DND-41 (cell line): Measurements from ENCODE around the gene GJD3.

Experiments
- ATAC-seq: fragments of 200-7000 bp; cut with Tn5 transposase; 3 replicates; pipeline ENCODE4 v1.9.1; 2021; ENCODE audit warnings: low read depth; ENCODE audit not compliant: insufficient read depth
- DNase-seq: peaks from one replicate; pipeline ENCODE4 v3.0.0-alpha.2; 2020
- H2AFZ ChIP-seq: 2 replicates; pipeline ENCODE4 v1.6.0; 2012; ENCODE audit warnings: low read depth, low read length
- H3K27ac ChIP-seq: 2 replicates; pipeline ENCODE4 v1.5.1; 2012; ENCODE audit warnings: low read length, inconsistent platforms
- H3K27me3 ChIP-seq: fragments of 200-600 bp; sonication (generic); 2 replicates; pipeline ENCODE4 v1.6.0; 2012; ENCODE audit warnings: low read length, mild to moderate bottlenecking, inconsistent platforms; ENCODE audit not compliant: insufficient read depth, poor library complexity
- H3K36me3 ChIP-seq: 2 replicates; pipeline ENCODE4 v1.5.1; 2012; ENCODE audit warnings: low read length, inconsistent platforms; ENCODE audit not compliant: insufficient read depth
- H3K4me1 ChIP-seq: 2 replicates; pipeline ENCODE4 v1.5.1; 2012; ENCODE audit warnings: mild to moderate bottlenecking, low read length; ENCODE audit not compliant: insufficient read depth
- H3K4me2 ChIP-seq: 2 replicates; pipeline ENCODE4 v1.6.0; 2012; ENCODE audit warnings: mild to moderate bottlenecking, moderate library complexity, low read length, inconsistent platforms; ENCODE audit not compliant: insufficient read depth
- H3K4me3 ChIP-seq, 2 experiments: fragments of 200-600 bp in 1 of 2; shearing (Covaris generic) in 1 of 2; 2 replicates each; pipeline ENCODE4 v1.5.1; 2012 to 2016; ENCODE audit warnings: inconsistent platforms in 2 of 2, low read length in 2 of 2, mild to moderate bottlenecking in 2 of 2, low read depth in 1 of 2, moderate library complexity in 1 of 2
- H3K79me2 ChIP-seq: 2 replicates; pipeline ENCODE4 v1.6.0; 2012; ENCODE audit warnings: low read length, inconsistent platforms; ENCODE audit not compliant: insufficient read depth
- H3K9ac ChIP-seq: 2 replicates; pipeline ENCODE4 v1.6.0; 2012; ENCODE audit warnings: low read depth, mild to moderate bottlenecking, inconsistent platforms, low read length, moderate library complexity
- H3K9me3 ChIP-seq: 2 replicates; pipeline ENCODE4 v1.5.1; 2012; ENCODE audit warnings: low read length, moderate library complexity, mild to moderate bottlenecking, inconsistent platforms; ENCODE audit not compliant: insufficient read depth, severe bottlenecking
- H4K20me1 ChIP-seq: 2 replicates; pipeline ENCODE4 v1.6.0; 2012; ENCODE audit warnings: low read length; ENCODE audit not compliant: insufficient read depth
- CTCF ChIP-seq: IDR thresholded peaks from 2 replicates; pipeline ENCODE4 v1.5.1; 2012; ENCODE audit warnings: borderline replicate concordance, low read length, moderate library complexity, mild to moderate bottlenecking; ENCODE audit not compliant: poor library complexity, severe bottlenecking; ENCODE audit errors: extremely low read depth
- EZH2 ChIP-seq: IDR thresholded peaks from 3 replicates; pipeline ENCODE4 v1.6.1; 2012; ENCODE audit warnings: borderline replicate concordance, low read depth, mild to moderate bottlenecking, moderate library complexity, low read length, inconsistent platforms; ENCODE audit not compliant: severe bottlenecking

GJD3 gene

GRCh38 chr17:40361063-40361924 is 3.2 kb downstream of the GJD3 start:
- Histone ChIP-seq H3K27ac (no peak overlapping the region), H3K4me2 (no peak overlapping the region), H4K20me1 (no peaks in the 10 kb centered on the region), H3K4me3 (no peak overlapping the region), H3K36me3 (no peaks in the 10 kb centered on the region), H2AFZ (no peak overlapping the region), H3K27me3 (no peaks in the 10 kb centered on the region), H3K9me3 (no peaks in the 10 kb centered on the region), H3K79me2 (no peaks in the 10 kb centered on the region), H3K9ac (no peak overlapping the region), H3K4me1 (peaks cover 28% of the 10 kb centered on the region)
- ATAC-seq (no peak), DNase-seq (no peak)
- TF ChIP-seq EZH2 (no peak), CTCF (no peak)

GRCh38 chr17:40360091-40360490 is 4.4 kb downstream of the GJD3 start:
- no peak overlapping the region for H3K4me3 ChIP-seq
- ATAC-seq (no peak), DNase-seq (no peak)
- no peak overlapping the region for H3K4me2 ChIP-seq
- H2AFZ ChIP-seq, result no peak overlapping the region
- peaks cover 5% of the 10 kb centered on the region for H3K36me3 ChIP-seq
- no peaks in the 10 kb centered on the region for H4K20me1 ChIP-seq
- peaks cover 27% of the 10 kb centered on the region for H3K4me1 ChIP-seq
- H3K27ac ChIP-seq, result no peak overlapping the region
- no peaks in the 10 kb centered on the region for H3K79me2 ChIP-seq
- H3K27me3 ChIP-seq, result no peaks in the 10 kb centered on the region
- H3K9ac ChIP-seq, result no peak overlapping the region
- no peaks in the 10 kb centered on the region for H3K9me3 ChIP-seq
- TF ChIP-seq CTCF (no peak), EZH2 (no peak)

- Histone ChIP-seq H3K79me2 (no peaks in the 10 kb centered on the region), H3K9me3 (no peaks in the 10 kb centered on the region), H3K4me1 (peaks cover 20% of the 10 kb centered on the region), H3K4me2 (peak overlapping the region; percentile 65), H4K20me1 (no peaks in the 10 kb centered on the region), H3K4me3 (0 out of 4 replicates have a peak overlapping the region, but pooled peaks of 1 of the 2 experiments have one; percentile 29), H2AFZ (peak overlapping the region; percentile 77), H3K27me3 (no peaks in the 10 kb centered on the region), H3K27ac (no peak overlapping the region), H3K36me3 (peaks cover 5% of the 10 kb centered on the region), H3K9ac (0 out of 2 replicates have a peak overlapping the region, but pooled peaks have one; percentile 7)
- peak; percentile 88 for DNase-seq
- peak; percentile 78 for ATAC-seq
- no peak for TF ChIP-seq EZH2
- peak; percentile 98 for TF ChIP-seq CTCF
Observed at GRCh38 chr17:40358323-40359038, 6.1 kb downstream of the GJD3 start.
